IMR-90 (cell line): ENCODE data around the gene C5AR1. TPM values are rescaled to one million over a fixed set of nuclear protein-coding genes. Genes with fewer than 3 reads are reported as not detected.

Experiments
- ATAC-seq: fragments of 200-7000 bp; cut with Tn5 transposase; 2 replicates; pipeline ENCODE4 v1.9.1; 2020; ENCODE audit warnings: low read depth, mild to moderate bottlenecking, moderate library complexity
- BruUV-seq: library from RNA; stranded (reverse); fragments of 400-500 nt; replicated peaks from 2 replicates; lab custom pipeline; 2021; lab: Mats Ljungman, UMichigan
- CTCF ChIA-PET: fragments of 300-600 bp; formaldehyde crosslinking; extraction: SDS; loops from one replicate; lab custom pipeline; 2021; ENCODE audit warnings: antibody characterized with exemption; lab: Yijun Ruan, JAX
- POLR2A ChIA-PET: fragments of 300-600 bp; sonication (Branson Sonifier 250); formaldehyde crosslinking; loops from one replicate; lab custom pipeline; 2022; ENCODE audit warnings: antibody characterized with exemption; ENCODE audit not compliant: unreplicated experiment; lab: Charles Lee
- DNase-seq: peaks from one replicate; pipeline ENCODE4 v3.0.0; 2013
- H2AFZ ChIP-seq: replicated peaks from 2 replicates; pipeline ENCODE3; 2013; ENCODE audit warnings: low read length, mild to moderate bottlenecking; ENCODE audit not compliant: poor library complexity
- H2AK5ac ChIP-seq: 2 replicates; pipeline ENCODE4 v1.6.1; 2013; ENCODE audit warnings: low read depth, low read length, inconsistent platforms
- H2AK9ac ChIP-seq: replicated peaks from 2 replicates; pipeline ENCODE3; 2013; ENCODE audit warnings: mild to moderate bottlenecking, low read depth, low read length, moderate library complexity; ENCODE audit not compliant: poor library complexity
- H2BK120ac ChIP-seq: 2 replicates; pipeline ENCODE4 v1.6.1; 2013; ENCODE audit warnings: low read depth, low read length, inconsistent platforms
- H2BK15ac ChIP-seq: 3 replicates; pipeline ENCODE4 v1.6.1; 2013; ENCODE audit warnings: low read depth, low read length, inconsistent platforms
- H2BK20ac ChIP-seq: 2 replicates; pipeline ENCODE4 v1.6.1; 2013; ENCODE audit warnings: low read depth, mild to moderate bottlenecking, inconsistent platforms, low read length, moderate library complexity
- H2BK5ac ChIP-seq: 2 replicates; pipeline ENCODE4 v1.6.1; 2013; ENCODE audit warnings: mild to moderate bottlenecking, low read depth, low read length, inconsistent platforms; ENCODE audit not compliant: poor library complexity, severe bottlenecking
- H3K14ac ChIP-seq: replicated peaks from 2 replicates; pipeline ENCODE4 v1.6.1; 2013; ENCODE audit warnings: low read depth, low read length, inconsistent platforms
- H3K18ac ChIP-seq: 2 replicates; pipeline ENCODE4 v1.6.1; 2013; ENCODE audit warnings: low read depth, low read length, control low read depth
- H3K23ac ChIP-seq: 2 replicates; pipeline ENCODE4 v1.6.1; 2013; ENCODE audit warnings: low read depth, low read length, inconsistent platforms
- H3K27ac ChIP-seq: 2 replicates; pipeline ENCODE4 v1.5.1; 2013; ENCODE audit warnings: mild to moderate bottlenecking, control low read depth, low read length; ENCODE audit not compliant: insufficient read depth
- H3K27me3 ChIP-seq: 2 replicates; pipeline ENCODE4 v1.6.1; 2013; ENCODE audit warnings: low read length; ENCODE audit not compliant: control insufficient read depth, insufficient read depth
- H3K36me3 ChIP-seq: 2 replicates; pipeline ENCODE4 v1.6.1; 2013; ENCODE audit warnings: low read length, mixed read lengths; ENCODE audit not compliant: control insufficient read depth, insufficient read depth
- H3K4ac ChIP-seq: 2 replicates; pipeline ENCODE4 v1.6.1; 2013; ENCODE audit warnings: low read depth, low read length, inconsistent platforms
- H3K4me1 ChIP-seq: 2 replicates; pipeline ENCODE4 v1.6.1; 2013; ENCODE audit warnings: low read length, mixed read lengths; ENCODE audit not compliant: control insufficient read depth, insufficient read depth
- H3K4me2 ChIP-seq: 2 replicates; pipeline ENCODE4 v1.6.1; 2013; ENCODE audit warnings: low read depth, mild to moderate bottlenecking, control low read depth, low read length, moderate library complexity
- H3K4me3 ChIP-seq: 2 replicates; pipeline ENCODE4 v1.5.1; 2013; ENCODE audit warnings: low read depth, mild to moderate bottlenecking, control low read depth, low read length, moderate library complexity; ENCODE audit not compliant: insufficient read depth
- H3K56ac ChIP-seq: 2 replicates; pipeline ENCODE4 v1.6.1; 2013; ENCODE audit warnings: low read length, inconsistent platforms; ENCODE audit not compliant: insufficient read depth; ENCODE audit errors: extremely low read depth
- H3K79me1 ChIP-seq, 2 experiments: 2 replicates each; pipeline ENCODE4 v1.6.1; 2013; ENCODE audit warnings: low read length in 2 of 2, inconsistent platforms in 1 of 2, low read depth in 1 of 2
- H3K9ac ChIP-seq: 2 replicates; pipeline ENCODE4 v1.6.1; 2013; ENCODE audit warnings: low read depth, low read length, control low read depth
- H3K9me1 ChIP-seq: 2 replicates; pipeline ENCODE4 v1.6.1; 2013; ENCODE audit warnings: low read length, inconsistent platforms; ENCODE audit not compliant: insufficient read depth
- H3K9me3 ChIP-seq: 2 replicates; pipeline ENCODE4 v1.6.1; 2013; ENCODE audit warnings: low read length; ENCODE audit not compliant: control insufficient read depth, insufficient read depth
- H4K20me1 ChIP-seq: 2 replicates; pipeline ENCODE4 v1.6.1; 2013; ENCODE audit warnings: low read length, inconsistent platforms; ENCODE audit not compliant: insufficient read depth
- H4K5ac ChIP-seq: 2 replicates; pipeline ENCODE4 v1.6.1; 2013; ENCODE audit warnings: mild to moderate bottlenecking, low read depth, low read length, control low read depth
- H4K8ac ChIP-seq, 2 experiments: 2 replicates each; pipeline ENCODE4 v1.6.1; 2013; ENCODE audit warnings: low read depth in 2 of 2, low read length in 2 of 2, control low read depth in 1 of 2, inconsistent platforms in 1 of 2
- H4K91ac ChIP-seq: 2 replicates; pipeline ENCODE4 v1.6.1; 2013; ENCODE audit warnings: low read depth, low read length, inconsistent platforms; ENCODE audit not compliant: insufficient read depth
- BHLHE40 ChIP-seq: fragments of 150-350 bp; IDR thresholded peaks from 2 replicates; pipeline ENCODE4 v1.6.1; 2016; ENCODE audit warnings: mild to moderate bottlenecking, low read depth, low read length
- CEBPB ChIP-seq: IDR thresholded peaks from 2 replicates; pipeline ENCODE4 v1.6.1; 2012; ENCODE audit warnings: low read depth, low read length, improper control_type of control experiment
- MAFK ChIP-seq: IDR thresholded peaks from 2 replicates; pipeline ENCODE4 v1.6.1; 2012; ENCODE audit warnings: low read depth, low read length, improper control_type of control experiment
- POLR2A ChIP-seq: IDR thresholded peaks from 2 replicates; pipeline ENCODE4 v1.6.1; 2012; ENCODE audit warnings: mild to moderate bottlenecking, low read depth, low read length
- RCOR1 ChIP-seq: IDR thresholded peaks from 2 replicates; pipeline ENCODE4 v1.6.1; 2012; ENCODE audit warnings: mild to moderate bottlenecking, low read length, improper control_type of control experiment; ENCODE audit not compliant: insufficient replicate concordance
- WGBS, 2 experiments: methylation state at CpG; one replicate each; pipeline versions ENCODE4 v1.1.5 to v1.1.7; 2013; ENCODE audit warnings: missing lambda C conversion rate in 2 of 2; ENCODE audit not compliant: insufficient read length in 1 of 2; ENCODE audit errors: extremely low coverage in 2 of 2; 5-methylcytosine and 5-hydroxymethylcytosine counted together
- dilution Hi-C: fragments of 300-500 bp; cut with HindIII; formaldehyde crosslinking; loops from one replicate; pipeline ENCODE4 v1.14.3; 2018; ENCODE audit warnings: low sequenced_read_pairs; ENCODE audit not compliant: unreplicated experiment
- in situ Hi-C: fragments of 300-500 bp; cut with MboI; formaldehyde crosslinking; loops from 3 replicates; pipeline ENCODE4 v1.14.3; 2019; ENCODE audit warnings: low sequenced_read_pairs, inconsistent platforms, mixed read lengths
- intact Hi-C: fragments of 100-400 bp; cut with micrococcal nuclease; formaldehyde crosslinking; loops from 2 replicates; pipeline ENCODE4 v1.10.0; 2022
- polyA plus RNA-seq, 3 experiments: library from polyadenylated mRNA; depleted of rRNA; stranded (reverse); fragments of >200 nt; gene quantifications; 2 replicates each; pipeline ENCODE4 v1.2.3, GENCODE V29; 2012; ENCODE audit warnings: low replicate concordance in 1 of 3
- total RNA-seq: library from RNA; depleted of rRNA; stranded (reverse); fragments of >200 nt; gene quantifications from 2 replicates; pipeline ENCODE4 v1.2.3, GENCODE V29; 2012
- TF ChIP-seq, protein P1 (sequence below): conservative IDR thresholded peaks from 2 replicates; pipeline ENCODE4 v1.5.1; 2012; ENCODE audit warnings: mild to moderate bottlenecking, low read depth, low read length, improper control_type of control experiment

C5AR1 gene
- total and polyA plus RNA-seq, 2 of the 4 experiments (the other 2 are of a cell fraction), result under 0.01 to 1.0 TPM

- H4K91ac ChIP-seq, result no peak overlapping the region
- no peak overlapping the region for H2AK9ac ChIP-seq
- no peak overlapping the region for H2AFZ ChIP-seq
- no peak overlapping the region for H4K8ac ChIP-seq
- POLR2A ChIA-PET, result no interaction called here
- no peak overlapping the region for H2BK20ac ChIP-seq
- H3K4ac ChIP-seq, result no peak overlapping the region
- H2AK5ac ChIP-seq, result no peak overlapping the region
- H3K9me3 ChIP-seq, result no peaks in the 10 kb centered on the region
- H3K23ac ChIP-seq, result no peak overlapping the region
- in situ Hi-C loops (no loop called here), intact Hi-C loops (no loop called here), dilution Hi-C loops (no loop called here)
- peaks cover 3% of the 10 kb centered on the region; the same call in 1 of the 2 replicates for H3K9me1 ChIP-seq
- H3K36me3 ChIP-seq, result peaks cover 49% of the 10 kb centered on the region
- H2BK120ac ChIP-seq, result no peak overlapping the region
- H3K4me2 ChIP-seq, result no peak overlapping the region
- H4K5ac ChIP-seq, result no peak overlapping the region
- peaks cover 52 to 58% of the 10 kb centered on the region in 2 experiments for H3K79me1 ChIP-seq
- no peak overlapping the region for H2BK5ac ChIP-seq
- no peak for ATAC-seq
- BruUV-seq, result no TSS peak
- H3K14ac ChIP-seq, result no peak overlapping the region
- no peak overlapping the region for H3K9ac ChIP-seq
- no peak overlapping the region for H3K4me3 ChIP-seq
- no peak for DNase-seq
- no peak overlapping the region for H3K18ac ChIP-seq
- WGBS, 2 experiments, result 94% methylated on average over 18 of the region's 24 CpGs; no CpG with 5 or more reads in 1 of the 2 experiments
- H3K56ac ChIP-seq, result no peak overlapping the region
- CTCF ChIA-PET, result no interaction called here
- H4K20me1 ChIP-seq, result no peaks in the 10 kb centered on the region; the same call in 1 of the 2 replicates
- no peaks in the 10 kb centered on the region; the same call in 1 of the 2 replicates for H3K4me1 ChIP-seq
- no peak overlapping the region for H2BK15ac ChIP-seq
- no peaks in the 10 kb centered on the region for H3K27me3 ChIP-seq
- no peak overlapping the region for H3K27ac ChIP-seq
- no peak for TF ChIP-seq CEBPB
- TF ChIP-seq, protein P1, sequence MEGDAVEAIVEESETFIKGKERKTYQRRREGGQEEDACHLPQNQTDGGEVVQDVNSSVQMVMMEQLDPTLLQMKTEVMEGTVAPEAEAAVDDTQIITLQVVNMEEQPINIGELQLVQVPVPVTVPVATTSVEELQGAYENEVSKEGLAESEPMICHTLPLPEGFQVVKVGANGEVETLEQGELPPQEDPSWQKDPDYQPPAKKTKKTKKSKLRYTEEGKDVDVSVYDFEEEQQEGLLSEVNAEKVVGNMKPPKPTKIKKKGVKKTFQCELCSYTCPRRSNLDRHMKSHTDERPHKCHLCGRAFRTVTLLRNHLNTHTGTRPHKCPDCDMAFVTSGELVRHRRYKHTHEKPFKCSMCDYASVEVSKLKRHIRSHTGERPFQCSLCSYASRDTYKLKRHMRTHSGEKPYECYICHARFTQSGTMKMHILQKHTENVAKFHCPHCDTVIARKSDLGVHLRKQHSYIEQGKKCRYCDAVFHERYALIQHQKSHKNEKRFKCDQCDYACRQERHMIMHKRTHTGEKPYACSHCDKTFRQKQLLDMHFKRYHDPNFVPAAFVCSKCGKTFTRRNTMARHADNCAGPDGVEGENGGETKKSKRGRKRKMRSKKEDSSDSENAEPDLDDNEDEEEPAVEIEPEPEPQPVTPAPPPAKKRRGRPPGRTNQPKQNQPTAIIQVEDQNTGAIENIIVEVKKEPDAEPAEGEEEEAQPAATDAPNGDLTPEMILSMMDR, result no peak
- no peak for TF ChIP-seq MAFK
- no peak for TF ChIP-seq RCOR1
- TF ChIP-seq POLR2A, result no peak
- TF ChIP-seq BHLHE40, result no peak
Observed at GRCh38 chr19:47353307-47353712, 43.6 kb downstream of the C5AR1 start.
